ENCODE measurements around the gene ASAP2. TPM values are rescaled to one million over a fixed set of nuclear protein-coding genes. Genes with fewer than 3 reads are reported as not detected.

The ASAP2 gene
- total and polyA plus RNA-seq, 8 donors = 21.1 to 41.8 (median 35.1) TPM

DNA sequence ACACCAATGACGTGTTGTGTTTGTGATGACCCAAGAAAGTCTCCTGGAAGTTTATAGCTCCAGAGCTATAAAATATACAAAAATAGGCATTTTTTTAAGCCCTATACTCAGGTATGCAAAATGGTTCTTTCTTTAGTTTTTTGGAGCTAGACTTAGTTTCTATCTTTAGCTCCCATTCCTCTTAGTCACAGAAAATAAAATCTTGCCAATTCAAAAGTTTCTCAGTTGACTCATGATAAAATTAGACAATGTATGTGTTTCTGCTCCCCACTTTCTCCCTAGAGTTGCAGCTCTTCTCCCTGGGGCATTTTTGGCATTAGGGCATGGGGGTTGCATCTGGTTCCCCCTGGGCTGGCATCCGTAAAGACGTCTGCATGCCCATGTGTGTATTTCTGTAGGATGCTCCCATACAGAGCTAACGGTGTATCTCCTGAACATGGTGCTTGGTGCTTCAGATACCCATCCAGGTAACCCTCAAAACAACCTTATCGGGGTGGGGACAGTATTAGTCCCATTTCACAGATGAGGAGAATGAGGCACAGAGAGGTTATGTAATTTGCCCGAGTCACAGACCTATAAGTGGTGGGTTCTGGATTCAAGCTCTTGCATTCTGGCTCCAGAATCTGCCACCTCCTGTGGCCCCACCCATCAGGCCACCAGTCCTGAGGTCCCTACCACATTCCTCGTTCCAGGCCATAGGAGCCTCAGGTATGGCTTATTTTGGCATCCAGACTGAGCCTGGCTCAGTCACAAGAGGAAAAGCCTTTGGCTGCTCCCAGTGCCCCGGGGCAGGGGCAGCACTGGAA, 43.1 kb upstream of the ASAP2 start:
- ATAC-seq (no peak), DNase-seq (no peak)
- Histone ChIP-seq H3K4me3 (no peak overlapping the region), H3K27ac (no peak overlapping the region), H3K4me1 (peaks cover 3 to 19% of the 10 kb centered on the region in 2 donors), H3K36me3 (no peaks in the 10 kb centered on the region), H3K27me3 (no peaks in the 10 kb centered on the region), H3K9me3 (no peaks in the 10 kb centered on the region)
- TF ChIP-seq, protein P1, sequence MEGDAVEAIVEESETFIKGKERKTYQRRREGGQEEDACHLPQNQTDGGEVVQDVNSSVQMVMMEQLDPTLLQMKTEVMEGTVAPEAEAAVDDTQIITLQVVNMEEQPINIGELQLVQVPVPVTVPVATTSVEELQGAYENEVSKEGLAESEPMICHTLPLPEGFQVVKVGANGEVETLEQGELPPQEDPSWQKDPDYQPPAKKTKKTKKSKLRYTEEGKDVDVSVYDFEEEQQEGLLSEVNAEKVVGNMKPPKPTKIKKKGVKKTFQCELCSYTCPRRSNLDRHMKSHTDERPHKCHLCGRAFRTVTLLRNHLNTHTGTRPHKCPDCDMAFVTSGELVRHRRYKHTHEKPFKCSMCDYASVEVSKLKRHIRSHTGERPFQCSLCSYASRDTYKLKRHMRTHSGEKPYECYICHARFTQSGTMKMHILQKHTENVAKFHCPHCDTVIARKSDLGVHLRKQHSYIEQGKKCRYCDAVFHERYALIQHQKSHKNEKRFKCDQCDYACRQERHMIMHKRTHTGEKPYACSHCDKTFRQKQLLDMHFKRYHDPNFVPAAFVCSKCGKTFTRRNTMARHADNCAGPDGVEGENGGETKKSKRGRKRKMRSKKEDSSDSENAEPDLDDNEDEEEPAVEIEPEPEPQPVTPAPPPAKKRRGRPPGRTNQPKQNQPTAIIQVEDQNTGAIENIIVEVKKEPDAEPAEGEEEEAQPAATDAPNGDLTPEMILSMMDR (IDR thresholded peaks at IDR 0.05) = no peak
- intact Hi-C loops (cut with DNase I) = no loop called here

DNA sequence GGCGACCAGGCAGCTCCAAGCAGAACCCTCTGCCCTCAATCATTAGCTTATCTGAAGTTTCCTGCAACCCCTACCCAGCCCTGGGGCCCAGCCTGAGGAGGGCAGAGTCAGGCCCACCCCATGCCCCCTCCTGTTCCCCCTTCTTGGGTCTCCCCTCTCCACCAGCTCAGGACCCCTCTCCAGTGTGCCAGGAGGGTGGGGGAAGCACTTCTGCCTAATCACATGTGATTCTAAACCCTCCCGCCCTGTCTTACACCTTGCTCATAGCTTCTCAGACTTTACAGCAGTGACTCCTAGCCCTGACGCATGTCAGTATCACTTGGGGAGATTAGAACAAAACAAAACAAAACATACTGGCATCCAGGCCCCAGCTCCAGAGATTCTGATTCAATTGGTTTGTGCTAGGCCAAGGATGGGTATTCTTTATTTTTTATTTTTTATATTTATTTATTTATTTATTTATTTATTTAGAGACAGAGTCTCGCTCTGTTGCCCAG, 42.5 kb upstream of the ASAP2 start:
- Histone ChIP-seq H3K9me3 (no peaks in the 10 kb centered on the region), H3K36me3 (no peaks in the 10 kb centered on the region), H3K27ac (no peak overlapping the region), H3K4me1 (peaks cover 3 to 21% of the 10 kb centered on the region in 2 donors), H3K4me3 (no peak overlapping the region), H3K27me3 (no peaks in the 10 kb centered on the region)
- TF ChIP-seq, protein P1 (IDR thresholded peaks at IDR 0.05) = no peak
- intact Hi-C loops (cut with DNase I) = no loop called here
- ATAC-seq (no peak), DNase-seq (no peak)

DNA sequence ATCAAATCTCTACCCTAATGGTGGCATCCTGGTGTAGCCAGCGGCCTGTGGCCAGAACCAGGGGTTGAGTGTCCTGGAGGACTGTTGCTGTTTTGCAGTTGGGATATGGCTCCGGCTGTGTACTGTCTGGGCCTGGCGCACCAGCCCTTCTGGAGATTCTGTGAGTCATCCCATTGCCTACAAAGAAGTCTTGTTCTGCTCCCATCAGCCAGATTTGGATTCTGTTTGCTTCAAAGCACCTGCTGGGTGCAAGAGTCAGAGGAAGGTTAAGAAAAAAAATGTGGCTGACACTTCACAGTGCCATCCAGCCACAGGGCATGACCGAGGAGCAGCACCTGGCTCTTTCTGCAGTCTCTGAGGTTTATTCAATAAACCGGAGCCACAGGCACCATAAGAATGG, 41.0 kb upstream of the ASAP2 start:
- peak; percentile 25 for ATAC-seq
- TF ChIP-seq, protein P1 (IDR thresholded peaks at IDR 0.05) = no peak
- Histone ChIP-seq H3K9me3 (no peaks in the 10 kb centered on the region), H3K27me3 (no peaks in the 10 kb centered on the region), H3K4me1 (peaks cover 3 to 33% of the 10 kb centered on the region in 2 donors), H3K4me3 (no peak overlapping the region), H3K27ac (no peak overlapping the region), H3K36me3 (no peaks in the 10 kb centered on the region)
- intact Hi-C loops (cut with DNase I) = no loop called here
- DNase-seq = no peak

DNA sequence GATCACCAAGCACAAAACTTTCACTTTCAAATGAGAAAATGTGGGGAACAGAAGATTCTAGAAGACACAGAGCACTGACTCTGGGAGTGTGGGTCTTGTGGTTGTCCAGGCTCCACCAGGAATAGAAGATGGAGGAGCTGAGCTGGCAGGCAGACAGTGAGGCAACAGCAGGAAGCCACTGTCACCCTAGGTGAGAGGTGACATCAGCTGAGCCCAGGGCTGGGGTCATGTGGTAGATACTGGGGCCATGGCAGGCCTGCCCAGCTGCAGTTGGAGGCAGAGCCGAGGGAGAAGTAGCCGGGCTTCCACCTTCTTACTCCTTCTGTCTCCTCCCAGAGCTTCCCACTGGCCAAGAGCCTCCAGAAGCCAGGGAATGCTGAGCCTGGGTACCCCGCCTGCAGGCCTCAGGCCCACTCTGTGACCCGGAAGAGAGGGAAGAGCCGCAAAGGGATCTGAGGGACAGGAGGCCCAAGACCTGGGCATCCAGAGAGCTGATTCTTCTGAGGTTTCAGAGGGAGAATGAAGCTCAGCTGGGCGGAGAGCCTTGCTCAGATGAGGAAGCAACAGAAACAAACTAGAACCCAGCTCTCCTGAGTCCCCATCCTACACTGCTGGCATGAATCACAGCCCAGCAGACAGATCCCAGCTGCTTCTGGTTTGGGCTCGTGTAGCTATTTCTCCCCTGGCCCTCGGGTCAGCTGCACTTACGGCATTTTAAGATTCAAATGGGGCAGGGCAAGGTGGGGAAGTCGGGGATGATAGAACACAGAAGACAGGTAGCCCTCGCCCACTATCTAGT, 39.8 kb upstream of the ASAP2 start:
- H3K4me3 ChIP-seq = no peak overlapping the region
- no peaks in the 10 kb centered on the region for H3K27me3 ChIP-seq
- no peaks in the 10 kb centered on the region for H3K9me3 ChIP-seq
- ATAC-seq (peak; percentile 14), DNase-seq (no peak)
- peak overlapping the region in 1 of 2 donors; percentile 6 for H3K27ac ChIP-seq
- TF ChIP-seq, protein P1 (IDR thresholded peaks at IDR 0.05) = no peak
- peaks cover 3 to 35% of the 10 kb centered on the region in 2 donors for H3K4me1 ChIP-seq
- H3K36me3 ChIP-seq = no peaks in the 10 kb centered on the region
- intact Hi-C loops (cut with DNase I) = no loop called here

All from left lung (tissue), 10 donors.